WI38 (cell line): ENCODE results near the gene SERPINB7.
"Not testable (repeated sequence)": the region's sequence is repeated elsewhere in the genome, so short reads cannot be mapped to it uniquely, and the experiment has no call there.

ENCODE experiments used
- H3K4me3 ChIP-seq: 2 replicates; pipeline ENCODE4 v1.5.1; 2011; ENCODE audit warnings: low read depth, mild to moderate bottlenecking, control low read depth, low read length
- TF ChIP-seq, protein P1 (sequence below): IDR thresholded peaks from 2 replicates; pipeline ENCODE4 v1.5.1; 2012; ENCODE audit warnings: low read depth, mild to moderate bottlenecking, control low read depth, low read length

SERPINB7 gene

GRCh38 chr18:63747006-63747405 lies 28.2 kb upstream of the SERPINB7 start:
- TF ChIP-seq, protein P1, sequence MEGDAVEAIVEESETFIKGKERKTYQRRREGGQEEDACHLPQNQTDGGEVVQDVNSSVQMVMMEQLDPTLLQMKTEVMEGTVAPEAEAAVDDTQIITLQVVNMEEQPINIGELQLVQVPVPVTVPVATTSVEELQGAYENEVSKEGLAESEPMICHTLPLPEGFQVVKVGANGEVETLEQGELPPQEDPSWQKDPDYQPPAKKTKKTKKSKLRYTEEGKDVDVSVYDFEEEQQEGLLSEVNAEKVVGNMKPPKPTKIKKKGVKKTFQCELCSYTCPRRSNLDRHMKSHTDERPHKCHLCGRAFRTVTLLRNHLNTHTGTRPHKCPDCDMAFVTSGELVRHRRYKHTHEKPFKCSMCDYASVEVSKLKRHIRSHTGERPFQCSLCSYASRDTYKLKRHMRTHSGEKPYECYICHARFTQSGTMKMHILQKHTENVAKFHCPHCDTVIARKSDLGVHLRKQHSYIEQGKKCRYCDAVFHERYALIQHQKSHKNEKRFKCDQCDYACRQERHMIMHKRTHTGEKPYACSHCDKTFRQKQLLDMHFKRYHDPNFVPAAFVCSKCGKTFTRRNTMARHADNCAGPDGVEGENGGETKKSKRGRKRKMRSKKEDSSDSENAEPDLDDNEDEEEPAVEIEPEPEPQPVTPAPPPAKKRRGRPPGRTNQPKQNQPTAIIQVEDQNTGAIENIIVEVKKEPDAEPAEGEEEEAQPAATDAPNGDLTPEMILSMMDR = no peak

GRCh38 chr18:63749489-63749888 lies 25.7 kb upstream of the SERPINB7 start:
- TF ChIP-seq, protein P1 = no peak
- H3K4me3 ChIP-seq = no peak overlapping the region

More at GRCh38 chr18:63747006-63747405, 28.2 kb upstream of the SERPINB7 start:
- H3K4me3 ChIP-seq = no peak overlapping the region

GRCh38 chr18:63752636-63753035 lies 22.6 kb upstream of the SERPINB7 start:
- TF ChIP-seq, protein P1 = no peak

GRCh38 chr18:63753676-63754075 lies 21.5 kb upstream of the SERPINB7 start:
- TF ChIP-seq, protein P1 = no peak
- no peak overlapping the region for H3K4me3 ChIP-seq

More at GRCh38 chr18:63752636-63753035, 22.6 kb upstream of the SERPINB7 start:
- H3K4me3 ChIP-seq = no peak overlapping the region

DNA sequence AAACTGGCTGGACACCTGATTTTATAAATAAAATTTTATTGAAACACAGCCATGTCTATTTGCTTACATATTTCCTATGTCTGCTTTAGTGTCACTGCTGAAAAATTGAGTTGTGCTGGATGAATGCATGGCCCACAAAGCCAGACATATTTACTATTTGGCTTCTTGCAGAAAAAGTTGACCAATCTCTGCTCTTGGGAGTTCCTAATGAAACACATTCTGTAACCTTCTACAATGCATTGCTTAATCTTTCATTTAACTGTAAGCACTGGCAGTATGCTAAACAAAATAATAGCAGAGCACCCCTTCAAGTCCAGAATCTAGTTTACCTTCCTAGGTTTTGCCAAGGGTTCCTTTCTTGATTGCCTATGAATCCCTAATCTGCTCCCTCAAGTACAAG lies 17.7 kb upstream of the SERPINB7 start:
- TF ChIP-seq, protein P1 = no peak
- H3K4me3 ChIP-seq = no peak overlapping the region

- TF ChIP-seq, protein P1 = no peak
- H3K4me3 ChIP-seq = no peak overlapping the region
These were observed 16.5 kb upstream of the SERPINB7 start for GRCh38 chr18:63758615-63759240.

DNA sequence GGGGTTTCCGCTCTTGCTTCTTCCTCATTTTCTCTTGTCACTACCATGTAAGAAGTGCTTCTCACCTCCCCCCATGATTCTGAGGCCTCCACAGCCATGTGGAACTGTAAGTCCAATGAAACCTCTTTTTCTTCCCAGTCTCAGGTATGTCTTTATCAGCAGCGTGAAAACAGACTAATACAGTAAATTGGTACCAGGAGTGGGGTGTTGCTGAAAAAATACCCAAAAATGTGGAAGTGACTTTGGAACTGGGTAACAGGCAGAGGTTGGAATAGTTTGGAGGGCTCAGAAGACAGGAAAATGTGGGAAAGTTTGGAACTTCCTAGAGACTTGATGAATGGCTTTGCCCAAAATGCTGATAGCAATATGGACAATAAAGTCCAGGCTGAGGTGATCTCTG lies 15.4 kb upstream of the SERPINB7 start:
- H3K4me3 ChIP-seq = not testable (repeated sequence)

GRCh38 chr18:63762518-63762917 lies 12.7 kb upstream of the SERPINB7 start:
- no peak overlapping the region for H3K4me3 ChIP-seq
- TF ChIP-seq, protein P1 = no peak
